SK-N-SH (cell line): ENCODE measurements around the gene PTPRJ. TPM values are rescaled to one million over a fixed set of nuclear protein-coding genes. Genes with fewer than 3 reads are reported as not detected.

Experiments
- CTCF ChIA-PET: fragments of 300-600, 350-600 bp; formaldehyde crosslinking; extraction: SDS; loops from one replicate; lab custom pipeline; 2021; lab: Yijun Ruan, JAX
- POLR2A ChIA-PET: fragments of 350-600 bp; sonication (Branson Sonifier 250); formaldehyde crosslinking; extraction: SDS; loops from one replicate; lab custom pipeline; 2020; ENCODE audit warnings: antibody characterized with exemption, inconsistent platforms; lab: Yijun Ruan, JAX
- DNase-seq: peaks from one replicate; pipeline ENCODE4 v3.0.0; 2012
- H2AFZ ChIP-seq: fragments of 200-600 bp; sonication (generic); 2 replicates; pipeline ENCODE4 v1.8.1; 2016; ENCODE audit warnings: antibody characterized with exemption, mild to moderate bottlenecking, low read depth
- H3F3A ChIP-seq: fragments of 200-600 bp; sonication (generic); replicated peaks from 2 replicates; pipeline ENCODE3; 2016; ENCODE audit warnings: antibody characterized with exemption, mild to moderate bottlenecking; ENCODE audit not compliant: insufficient read depth
- H3K27ac ChIP-seq, 2 experiments: fragments of 200-500 bp in 1 of 2; fragments of 200-600 bp in 1 of 2; sonication (Bioruptor generic) in 1 of 2; sonication (generic), shearing (Covaris generic) in 1 of 2; 2 replicates each; pipeline versions ENCODE4 v1.5.1 to v1.6.1; 2014 to 2016; ENCODE audit warnings: low read depth in 2 of 2, inconsistent platforms in 1 of 2, low read length in 1 of 2, mild to moderate bottlenecking in 1 of 2, mixed read lengths in 1 of 2
- H3K27me3 ChIP-seq: fragments of 200-600 bp; sonication (generic), shearing (Covaris generic); 2 replicates; pipeline ENCODE4 v1.6.1; 2016; ENCODE audit warnings: mixed run types; ENCODE audit not compliant: insufficient read depth
- H3K36me3 ChIP-seq, 2 experiments: fragments of 200-500 bp in 1 of 2; fragments of 200-600 bp in 1 of 2; sonication (Bioruptor generic) in 1 of 2; sonication (generic) in 1 of 2; replicated peaks in 1 of 2; 2 replicates each; pipeline versions ENCODE3 to v1.5.1; 2014 to 2016; ENCODE audit warnings: low read length in 1 of 2, mild to moderate bottlenecking in 1 of 2; ENCODE audit not compliant: insufficient read depth in 2 of 2, control insufficient read depth in 1 of 2
- H3K4me1 ChIP-seq, 2 experiments: fragments of 200-500 bp in 1 of 2; fragments of 200-600 bp in 1 of 2; sonication (Bioruptor generic) in 1 of 2; sonication (generic), shearing (Covaris generic) in 1 of 2; 2 replicates each; pipeline versions ENCODE4 v1.5.1 to v1.6.1; 2014 to 2016; ENCODE audit warnings: low read depth in 1 of 2, low read length in 1 of 2, mixed run types in 1 of 2; ENCODE audit not compliant: insufficient read depth in 2 of 2, control insufficient read depth in 1 of 2
- H3K4me2 ChIP-seq: fragments of 200-600 bp; sonication (generic), shearing (Covaris generic); 2 replicates; pipeline ENCODE4 v1.6.1; 2017; ENCODE audit warnings: mixed run types
- H3K4me3 ChIP-seq, 2 experiments: fragments of 200-500 bp in 1 of 2; fragments of 200-600 bp in 1 of 2; sonication (Bioruptor generic) in 1 of 2; sonication (generic), shearing (Covaris generic) in 1 of 2; 2 replicates each; pipeline versions ENCODE4 v1.5.1 to v1.8.1; 2014 to 2016; ENCODE audit warnings: low read depth in 2 of 2, inconsistent platforms in 1 of 2, low read length in 1 of 2, mild to moderate bottlenecking in 1 of 2, mixed read lengths in 1 of 2, moderate library complexity in 1 of 2
- H3K79me2 ChIP-seq: fragments of 200-600 bp; sonication (generic); 2 replicates; pipeline ENCODE4 v1.8.1; 2017; ENCODE audit warnings: mild to moderate bottlenecking; ENCODE audit not compliant: insufficient read depth
- H3K9ac ChIP-seq: fragments of 200-600 bp; sonication (generic); 2 replicates; pipeline ENCODE4 v1.6.1; 2017; ENCODE audit warnings: mixed run types
- H3K9me2 ChIP-seq: fragments of 200-600 bp; sonication (generic); 2 replicates; pipeline ENCODE4 v1.6.1; 2017; ENCODE audit warnings: mixed run types
- H3K9me3 ChIP-seq: fragments of 200-600 bp; sonication (generic); 2 replicates; pipeline ENCODE4 v1.6.1; 2017; ENCODE audit warnings: mixed run types, mild to moderate bottlenecking, moderate library complexity
- H4K20me1 ChIP-seq: fragments of 200-600 bp; sonication (generic); 2 replicates; pipeline ENCODE4 v1.6.1; 2017; ENCODE audit warnings: mild to moderate bottlenecking, mixed run types; ENCODE audit not compliant: insufficient read depth
- FOSL2 ChIP-seq: IDR thresholded peaks from 2 replicates; pipeline ENCODE4 v1.4.0; 2012; ENCODE audit warnings: low read depth, mild to moderate bottlenecking, moderate library complexity, borderline replicate concordance
- FOXJ3 ChIP-seq: sonication (generic); formaldehyde crosslinking; IDR thresholded peaks from 2 replicates; pipeline ENCODE4 v1.5.1; 2020; ENCODE audit warnings: mild to moderate bottlenecking, missing genetic modification reagents
- JUND ChIP-seq: IDR thresholded peaks from 2 replicates; pipeline ENCODE4 v1.4.0; 2012
- MEF2A ChIP-seq: IDR thresholded peaks from 2 replicates; pipeline ENCODE4 v1.4.0; 2012; ENCODE audit warnings: low read depth, borderline replicate concordance
- NFIC ChIP-seq: IDR thresholded peaks from 2 replicates; pipeline ENCODE4 v1.4.0; 2012; ENCODE audit warnings: borderline replicate concordance
- POLR2AphosphoS5 ChIP-seq: IDR thresholded peaks from 2 replicates; pipeline ENCODE4 v1.6.1; 2012; ENCODE audit warnings: low read depth, low read length
- RAD21 ChIP-seq: IDR thresholded peaks from 2 replicates; pipeline ENCODE4 v1.6.1; 2012; ENCODE audit warnings: mild to moderate bottlenecking, low read length
- RFX5 ChIP-seq: IDR thresholded peaks from 2 replicates; pipeline ENCODE4 v1.6.1; 2012; ENCODE audit warnings: mild to moderate bottlenecking, improper control_type of control experiment, low read length
- SIN3A ChIP-seq: IDR thresholded peaks from 2 replicates; pipeline ENCODE4 v1.6.1; 2012; ENCODE audit warnings: low read depth, mild to moderate bottlenecking, low read length, moderate library complexity, borderline replicate concordance
- SMC3 ChIP-seq: IDR thresholded peaks from 2 replicates; pipeline ENCODE4 v1.6.1; 2012; ENCODE audit warnings: low read depth, low read length, improper control_type of control experiment
- TAF1 ChIP-seq: IDR thresholded peaks from 2 replicates; pipeline ENCODE4 v1.6.1; 2012; ENCODE audit warnings: low read depth, mild to moderate bottlenecking, low read length, moderate library complexity, borderline replicate concordance
- TEAD4 ChIP-seq: IDR thresholded peaks from 2 replicates; pipeline ENCODE4 v1.4.0; 2012; ENCODE audit warnings: mild to moderate bottlenecking, borderline replicate concordance; ENCODE audit not compliant: insufficient read depth
- YY1 ChIP-seq: IDR thresholded peaks from 2 replicates; pipeline ENCODE4 v1.4.0; 2012; ENCODE audit warnings: low read depth, mild to moderate bottlenecking
- WGBS: methylation state at CpG from one replicate; pipeline ENCODE4 v1.1.6; 2017; ENCODE audit warnings: low lambda C conversion rate; 5-methylcytosine and 5-hydroxymethylcytosine counted together
- polyA plus RNA-seq, 3 experiments: library from polyadenylated mRNA; depleted of rRNA; stranded (reverse); fragments of >200 nt; gene quantifications; 2 replicates each; pipeline ENCODE4 v1.2.3, GENCODE V29; 2012
- TF ChIP-seq, protein P1 (sequence below): fragments of 150-350 bp; IDR thresholded peaks from 2 replicates; pipeline ENCODE4 v1.6.1; 2017; ENCODE audit warnings: antibody characterized with exemption, low read length, low read depth, borderline replicate concordance
- TF ChIP-seq, protein P2 (sequence below): IDR thresholded peaks from 2 replicates; pipeline ENCODE4 v1.6.1; 2012; ENCODE audit warnings: mild to moderate bottlenecking, low read depth, low read length, moderate library complexity
- TF ChIP-seq, protein P3 (sequence below): IDR thresholded peaks from 2 replicates; pipeline ENCODE4; 2012

PTPRJ gene
- polyA plus RNA-seq, 1 of the 3 experiments (the other 2 are of a cell fraction), result 4.5 TPM

DNA sequence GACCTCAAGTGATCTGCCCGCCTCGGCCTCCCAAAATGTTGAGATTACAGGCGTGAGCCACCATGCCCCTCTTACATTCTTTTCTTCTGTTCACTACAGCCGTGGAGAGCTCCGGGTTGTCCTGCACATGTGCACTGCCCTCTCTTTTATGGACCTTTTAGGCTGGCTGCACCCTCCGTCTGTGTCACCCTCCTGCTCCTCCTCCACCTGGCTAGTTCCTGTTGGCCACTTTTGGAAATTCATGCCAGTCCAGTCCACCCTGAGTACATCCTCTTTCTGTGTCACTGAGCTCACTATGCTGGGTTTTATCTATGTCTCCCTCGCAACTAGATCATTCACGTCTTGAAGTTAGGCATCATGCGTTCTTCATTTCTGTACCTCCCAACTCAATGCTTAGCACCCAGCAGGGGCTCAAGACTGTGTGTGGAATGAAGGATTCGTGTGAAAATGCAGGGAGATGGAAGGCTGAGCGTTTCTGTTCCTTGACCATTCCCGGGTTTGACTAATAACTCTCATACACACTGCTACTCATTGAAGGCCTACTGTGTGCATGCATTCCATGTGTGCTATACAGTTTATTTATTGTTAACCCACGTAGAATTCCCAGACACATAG, 60.6 kb downstream of the PTPRJ start:
- Histone ChIP-seq H3K9ac (no peak overlapping the region), H3F3A (peaks cover 5% of the 10 kb centered on the region), H3K27ac (no peak overlapping the region), H3K9me3 (no peaks in the 10 kb centered on the region), H3K9me2 (no peaks in the 10 kb centered on the region), H2AFZ (no peak overlapping the region), H3K4me2 (no peak overlapping the region), H3K79me2 (peaks cover 82% of the 10 kb centered on the region), H4K20me1 (peaks cover 22% of the 10 kb centered on the region), H3K36me3 (no peaks in the 10 kb centered on the region), H3K27me3 (no peaks in the 10 kb centered on the region), H3K4me3 (no peak overlapping the region), H3K4me1 (peaks cover 0 to 10% of the 10 kb centered on the region in 2 experiments; a peak in 1 of 4 replicates)
- no peak for DNase-seq
- WGBS, result 93% methylated on average over 13 of the region's 13 CpGs
- no peak for TF ChIP-seq TEAD4
- TF ChIP-seq, protein P1, sequence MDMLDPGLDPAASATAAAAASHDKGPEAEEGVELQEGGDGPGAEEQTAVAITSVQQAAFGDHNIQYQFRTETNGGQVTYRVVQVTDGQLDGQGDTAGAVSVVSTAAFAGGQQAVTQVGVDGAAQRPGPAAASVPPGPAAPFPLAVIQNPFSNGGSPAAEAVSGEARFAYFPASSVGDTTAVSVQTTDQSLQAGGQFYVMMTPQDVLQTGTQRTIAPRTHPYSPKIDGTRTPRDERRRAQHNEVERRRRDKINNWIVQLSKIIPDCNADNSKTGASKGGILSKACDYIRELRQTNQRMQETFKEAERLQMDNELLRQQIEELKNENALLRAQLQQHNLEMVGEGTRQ, result no peak
- TF ChIP-seq YY1, result no peak
- no peak for TF ChIP-seq MEF2A
- ChIA-PET POLR2A (no interaction called here), CTCF (no interaction called here)

DNA sequence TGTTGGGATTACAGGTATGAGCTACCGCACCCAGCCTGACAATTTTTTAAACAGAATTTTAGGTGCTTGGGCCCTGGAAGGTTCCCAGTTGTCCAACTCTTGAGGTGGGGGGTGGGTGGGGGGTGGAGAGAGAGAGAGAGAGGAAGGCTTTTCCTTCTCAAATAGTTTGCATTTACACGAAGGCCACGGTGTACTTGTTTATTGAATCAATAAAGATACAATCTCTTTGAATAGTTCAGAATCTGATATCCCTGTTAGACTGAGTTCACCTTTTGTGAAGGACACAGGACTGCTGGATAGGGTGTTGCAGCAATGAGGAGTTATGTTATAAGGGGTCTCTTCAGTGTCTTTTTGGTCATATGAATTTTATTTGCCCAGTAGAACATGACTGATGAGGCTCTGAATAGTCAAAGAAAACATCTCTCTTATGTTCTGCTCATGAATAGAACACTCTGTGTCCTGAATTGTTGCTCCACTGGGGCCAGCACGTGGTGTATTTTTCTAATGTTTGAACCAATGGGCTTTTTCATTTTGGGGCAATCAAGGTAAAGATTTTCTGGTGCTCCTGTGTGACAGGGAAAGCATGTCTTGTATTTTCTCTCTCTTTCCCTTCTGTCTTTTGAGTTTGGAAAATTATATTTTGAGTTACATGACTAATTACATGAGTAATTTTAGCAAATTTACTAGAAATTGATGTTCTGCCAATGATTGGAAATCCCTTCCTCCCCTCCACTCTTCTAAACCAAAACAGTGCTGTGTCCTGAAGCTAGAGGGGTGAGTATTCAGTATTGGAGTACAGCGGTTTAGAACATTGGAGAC, 61.7 kb downstream of the PTPRJ start:
- Histone ChIP-seq H3K9me3 (no peaks in the 10 kb centered on the region), H3K27ac (no peak overlapping the region), H3K4me1 (no peaks in the 10 kb centered on the region), H3F3A (no peaks in the 10 kb centered on the region), H3K9me2 (no peaks in the 10 kb centered on the region), H3K4me3 (no peak overlapping the region), H3K9ac (no peak overlapping the region), H3K4me2 (no peak overlapping the region), H3K36me3 (no peaks in the 10 kb centered on the region), H2AFZ (no peak overlapping the region), H3K79me2 (peaks cover 79% of the 10 kb centered on the region), H4K20me1 (peaks cover 11% of the 10 kb centered on the region; the same call in 1 of the 2 replicates), H3K27me3 (no peaks in the 10 kb centered on the region)
- ChIA-PET POLR2A (no interaction called here), CTCF (no interaction called here)
- 87% methylated on average over 5 of the region's 5 CpGs for WGBS
- TF ChIP-seq TEAD4 (no peak), SMC3 (no peak), NFIC (no peak), SIN3A (no peak), RAD21 (no peak), YY1 (no peak), POLR2AphosphoS5 (no peak), RFX5 (no peak), FOSL2 (no peak), FOXJ3 (CRISPR knock-in tag) (no peak), JUND (no peak), TAF1 (no peak)
- TF ChIP-seq, protein P2, sequence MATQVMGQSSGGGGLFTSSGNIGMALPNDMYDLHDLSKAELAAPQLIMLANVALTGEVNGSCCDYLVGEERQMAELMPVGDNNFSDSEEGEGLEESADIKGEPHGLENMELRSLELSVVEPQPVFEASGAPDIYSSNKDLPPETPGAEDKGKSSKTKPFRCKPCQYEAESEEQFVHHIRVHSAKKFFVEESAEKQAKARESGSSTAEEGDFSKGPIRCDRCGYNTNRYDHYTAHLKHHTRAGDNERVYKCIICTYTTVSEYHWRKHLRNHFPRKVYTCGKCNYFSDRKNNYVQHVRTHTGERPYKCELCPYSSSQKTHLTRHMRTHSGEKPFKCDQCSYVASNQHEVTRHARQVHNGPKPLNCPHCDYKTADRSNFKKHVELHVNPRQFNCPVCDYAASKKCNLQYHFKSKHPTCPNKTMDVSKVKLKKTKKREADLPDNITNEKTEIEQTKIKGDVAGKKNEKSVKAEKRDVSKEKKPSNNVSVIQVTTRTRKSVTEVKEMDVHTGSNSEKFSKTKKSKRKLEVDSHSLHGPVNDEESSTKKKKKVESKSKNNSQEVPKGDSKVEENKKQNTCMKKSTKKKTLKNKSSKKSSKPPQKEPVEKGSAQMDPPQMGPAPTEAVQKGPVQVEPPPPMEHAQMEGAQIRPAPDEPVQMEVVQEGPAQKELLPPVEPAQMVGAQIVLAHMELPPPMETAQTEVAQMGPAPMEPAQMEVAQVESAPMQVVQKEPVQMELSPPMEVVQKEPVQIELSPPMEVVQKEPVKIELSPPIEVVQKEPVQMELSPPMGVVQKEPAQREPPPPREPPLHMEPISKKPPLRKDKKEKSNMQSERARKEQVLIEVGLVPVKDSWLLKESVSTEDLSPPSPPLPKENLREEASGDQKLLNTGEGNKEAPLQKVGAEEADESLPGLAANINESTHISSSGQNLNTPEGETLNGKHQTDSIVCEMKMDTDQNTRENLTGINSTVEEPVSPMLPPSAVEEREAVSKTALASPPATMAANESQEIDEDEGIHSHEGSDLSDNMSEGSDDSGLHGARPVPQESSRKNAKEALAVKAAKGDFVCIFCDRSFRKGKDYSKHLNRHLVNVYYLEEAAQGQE, result no peak
- TF ChIP-seq, protein P3, sequence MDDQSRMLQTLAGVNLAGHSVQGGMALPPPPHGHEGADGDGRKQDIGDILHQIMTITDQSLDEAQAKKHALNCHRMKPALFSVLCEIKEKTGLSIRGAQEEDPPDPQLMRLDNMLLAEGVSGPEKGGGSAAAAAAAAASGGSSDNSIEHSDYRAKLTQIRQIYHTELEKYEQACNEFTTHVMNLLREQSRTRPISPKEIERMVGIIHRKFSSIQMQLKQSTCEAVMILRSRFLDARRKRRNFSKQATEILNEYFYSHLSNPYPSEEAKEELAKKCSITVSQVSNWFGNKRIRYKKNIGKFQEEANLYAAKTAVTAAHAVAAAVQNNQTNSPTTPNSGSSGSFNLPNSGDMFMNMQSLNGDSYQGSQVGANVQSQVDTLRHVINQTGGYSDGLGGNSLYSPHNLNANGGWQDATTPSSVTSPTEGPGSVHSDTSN, result no peak
- TF ChIP-seq, protein P1, result no peak
- DNase-seq, result no peak
